GM12878 (cell line): ENCODE measurements around the gene ZNFX1. TPM values are rescaled to one million over a fixed set of nuclear protein-coding genes. Genes with fewer than 3 reads are reported as not detected.

Source experiments
- ATF2 ChIP-seq: IDR thresholded peaks from 2 replicates; pipeline ENCODE4 v1.6.1; 2012; ENCODE audit warnings: low read length, inconsistent platforms
- BACH1 ChIP-seq: fragments of 450-650 bp; IDR thresholded peaks from 2 replicates; pipeline ENCODE4 v1.6.1; 2017; ENCODE audit warnings: mild to moderate bottlenecking, borderline replicate concordance
- BMI1 ChIP-seq: fragments of 450-650 bp; IDR thresholded peaks from 2 replicates; pipeline ENCODE4 v1.6.1; 2016; ENCODE audit warnings: mild to moderate bottlenecking, moderate library complexity, borderline replicate concordance
- EED ChIP-seq: sonication (generic); IDR thresholded peaks from 2 replicates; pipeline ENCODE4 v1.6.1; 2016; ENCODE audit warnings: antibody characterized with exemption, low read depth
- HDAC6 ChIP-seq: fragments of 200-600 bp; sonication (generic); IDR thresholded peaks from one replicate; pipeline ENCODE4 v1.8.0; 2017; ENCODE audit warnings: antibody characterized with exemption; ENCODE audit not compliant: unreplicated experiment
- MYC ChIP-seq: IDR thresholded peaks from 2 replicates; pipeline ENCODE4 v1.6.1; 2011; ENCODE audit warnings: mild to moderate bottlenecking, low read length, moderate library complexity, inconsistent platforms; ENCODE audit not compliant: insufficient read depth, insufficient replicate concordance, insufficient read length, severe bottlenecking
- NFXL1 ChIP-seq: fragments of 450-650 bp; IDR thresholded peaks from 2 replicates; pipeline ENCODE4 v1.6.1; 2017; ENCODE audit warnings: antibody characterized with exemption, mild to moderate bottlenecking, borderline replicate concordance
- NR2C1 ChIP-seq: fragments of 450-650 bp; IDR thresholded peaks from 2 replicates; pipeline ENCODE4 v1.6.1; 2017; ENCODE audit warnings: antibody characterized with exemption, mild to moderate bottlenecking, moderate library complexity
- PAX5 ChIP-seq: IDR thresholded peaks from 2 replicates; pipeline ENCODE4 v1.6.1; 2011; ENCODE audit warnings: low read depth, low read length, borderline replicate concordance
- RB1 ChIP-seq: fragments of 450-650 bp; formaldehyde crosslinking; IDR thresholded peaks from 2 replicates; pipeline ENCODE4 v1.6.1; 2017; ENCODE audit warnings: mild to moderate bottlenecking, borderline replicate concordance
- TCF12 ChIP-seq: IDR thresholded peaks from 2 replicates; pipeline ENCODE4 v1.6.1; 2011; ENCODE audit warnings: low read depth, mild to moderate bottlenecking, low read length
- WRNIP1 ChIP-seq: IDR thresholded peaks from 2 replicates; pipeline ENCODE4 v1.6.1; 2011; ENCODE audit warnings: low read depth, low read length, improper control_type of control experiment, borderline replicate concordance
- ZBED1 ChIP-seq: IDR thresholded peaks from 2 replicates; pipeline ENCODE4 v1.6.1; 2016; ENCODE audit warnings: borderline replicate concordance
- ZNF24 ChIP-seq: fragments of 450-650 bp; IDR thresholded peaks from 2 replicates; pipeline ENCODE4 v1.6.1; 2017; ENCODE audit warnings: antibody characterized with exemption, mild to moderate bottlenecking
- ZNF687 ChIP-seq: fragments of 450-650 bp; IDR thresholded peaks from 2 replicates; pipeline ENCODE4 v1.6.1; 2017; ENCODE audit warnings: mild to moderate bottlenecking, moderate library complexity
- polyA plus RNA-seq, 11 experiments: library from polyadenylated mRNA; depleted of rRNA in 4 of 11; unstranded in 6 of 11; stranded (reverse) in 5 of 11; fragments of >200 nt; fragmentation: Nextera tagmentation in 4 of 11; fragmentation: Illumina TruSeq in 1 of 11; extraction: Ambion mirVana in 4 of 11; extraction: Trizol in 1 of 11; gene quantifications; 1 replicate in 1 of 11; 2 replicates in 10 of 11; pipeline versions ENCODE4 v1.2.1 to v1.2.3, GENCODE V29; 2011 to 2016; ENCODE audit warnings: inconsistent platforms in 2 of 11, missing spikeins in 2 of 11, low read depth in 1 of 11
- total RNA-seq, 4 experiments: library from RNA; depleted of rRNA in 3 of 4; stranded (reverse); fragments of >200 nt in 3 of 4; fragmentation: Illumina TruSeq in 1 of 4; extraction: Trizol in 1 of 4; gene quantifications; 2 replicates each; pipeline versions ENCODE4 v1.2.1 to v1.2.3, GENCODE V29; 2013 to 2021
- TF ChIP-seq, protein P1 (sequence below): IDR thresholded peaks from 2 replicates; pipeline ENCODE4 v1.6.1; 2012; ENCODE audit warnings: improper control_type of control experiment, low read depth, low read length; ENCODE audit not compliant: insufficient replicate concordance
- TF ChIP-seq, protein P2 (sequence below): fragments of 450-650 bp; IDR thresholded peaks from 2 replicates; pipeline ENCODE4 v1.6.1; 2017; ENCODE audit warnings: borderline replicate concordance

Gene ZNFX1
- total and polyA plus RNA-seq, 10 of the 15 experiments (the other 5 are each of a cell fraction or from before 2014, with no cell fraction given), result 7.4 to 31.5 (median 25.6) TPM

DNA sequence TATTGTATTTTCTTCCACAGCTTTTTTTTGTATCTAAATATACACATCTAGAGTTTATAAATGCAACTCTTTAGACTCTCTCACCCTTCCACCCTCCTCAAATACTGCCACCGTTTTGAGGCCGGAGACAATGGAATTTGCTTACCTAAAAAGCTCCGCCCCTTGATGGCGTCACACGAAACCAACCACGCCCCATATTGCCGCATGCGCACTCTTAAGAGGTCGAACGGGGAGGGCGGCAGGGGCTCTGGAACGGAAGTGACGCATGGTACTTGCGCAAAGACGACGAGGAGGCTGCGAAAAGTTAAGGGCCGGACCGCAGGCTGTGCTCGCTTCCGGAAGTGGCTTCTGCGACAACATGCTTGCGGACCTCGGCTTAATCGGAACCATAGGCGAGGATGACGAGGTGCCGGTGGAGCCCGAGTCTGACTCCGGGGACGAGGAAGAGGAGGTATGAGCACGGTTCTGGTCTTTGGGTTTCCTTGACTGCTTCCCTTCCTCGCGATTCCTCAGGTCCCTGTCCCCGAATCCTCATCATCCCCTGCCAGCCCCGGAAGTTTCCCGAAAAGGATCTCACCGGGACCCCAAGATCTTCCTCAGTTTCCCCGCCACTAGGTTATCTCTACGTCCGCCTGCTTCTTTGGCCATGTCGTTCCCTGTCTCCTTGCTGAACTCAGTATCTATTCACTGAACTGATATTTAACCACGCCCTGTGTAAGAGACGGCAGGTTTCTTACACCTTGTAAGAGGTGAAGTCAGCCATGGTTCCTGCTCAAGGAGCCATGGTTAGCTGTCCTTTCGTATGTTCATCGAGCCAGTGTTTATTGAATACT lies 58.5 kb downstream of the ZNFX1 start, which contains the start of gene DDX27 (continued):
- TF ChIP-seq, protein P1, sequence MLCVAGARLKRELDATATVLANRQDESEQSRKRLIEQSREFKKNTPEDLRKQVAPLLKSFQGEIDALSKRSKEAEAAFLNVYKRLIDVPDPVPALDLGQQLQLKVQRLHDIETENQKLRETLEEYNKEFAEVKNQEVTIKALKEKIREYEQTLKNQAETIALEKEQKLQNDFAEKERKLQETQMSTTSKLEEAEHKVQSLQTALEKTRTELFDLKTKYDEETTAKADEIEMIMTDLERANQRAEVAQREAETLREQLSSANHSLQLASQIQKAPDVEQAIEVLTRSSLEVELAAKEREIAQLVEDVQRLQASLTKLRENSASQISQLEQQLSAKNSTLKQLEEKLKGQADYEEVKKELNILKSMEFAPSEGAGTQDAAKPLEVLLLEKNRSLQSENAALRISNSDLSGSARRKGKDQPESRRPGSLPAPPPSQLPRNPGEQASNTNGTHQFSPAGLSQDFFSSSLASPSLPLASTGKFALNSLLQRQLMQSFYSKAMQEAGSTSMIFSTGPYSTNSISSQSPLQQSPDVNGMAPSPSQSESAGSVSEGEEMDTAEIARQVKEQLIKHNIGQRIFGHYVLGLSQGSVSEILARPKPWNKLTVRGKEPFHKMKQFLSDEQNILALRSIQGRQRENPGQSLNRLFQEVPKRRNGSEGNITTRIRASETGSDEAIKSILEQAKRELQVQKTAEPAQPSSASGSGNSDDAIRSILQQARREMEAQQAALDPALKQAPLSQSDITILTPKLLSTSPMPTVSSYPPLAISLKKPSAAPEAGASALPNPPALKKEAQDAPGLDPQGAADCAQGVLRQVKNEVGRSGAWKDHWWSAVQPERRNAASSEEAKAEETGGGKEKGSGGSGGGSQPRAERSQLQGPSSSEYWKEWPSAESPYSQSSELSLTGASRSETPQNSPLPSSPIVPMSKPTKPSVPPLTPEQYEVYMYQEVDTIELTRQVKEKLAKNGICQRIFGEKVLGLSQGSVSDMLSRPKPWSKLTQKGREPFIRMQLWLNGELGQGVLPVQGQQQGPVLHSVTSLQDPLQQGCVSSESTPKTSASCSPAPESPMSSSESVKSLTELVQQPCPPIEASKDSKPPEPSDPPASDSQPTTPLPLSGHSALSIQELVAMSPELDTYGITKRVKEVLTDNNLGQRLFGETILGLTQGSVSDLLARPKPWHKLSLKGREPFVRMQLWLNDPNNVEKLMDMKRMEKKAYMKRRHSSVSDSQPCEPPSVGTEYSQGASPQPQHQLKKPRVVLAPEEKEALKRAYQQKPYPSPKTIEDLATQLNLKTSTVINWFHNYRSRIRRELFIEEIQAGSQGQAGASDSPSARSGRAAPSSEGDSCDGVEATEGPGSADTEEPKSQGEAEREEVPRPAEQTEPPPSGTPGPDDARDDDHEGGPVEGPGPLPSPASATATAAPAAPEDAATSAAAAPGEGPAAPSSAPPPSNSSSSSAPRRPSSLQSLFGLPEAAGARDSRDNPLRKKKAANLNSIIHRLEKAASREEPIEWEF, result no peak
- TF ChIP-seq BMI1 (no peak), RB1 (peak; percentile 79; the same call in 1 of the 2 replicates), EED (no peak), ZNF24 (no peak), PAX5 (peak; percentile 54; the same call in 1 of the 2 replicates), NFXL1 (no peak), BACH1 (peak; percentile 35; the same call in 1 of the 2 replicates), ATF2 (no peak), ZNF687 (peak; percentile 73), NR2C1 (no peak), MYC (no peak), TCF12 (no peak), HDAC6 (no peak), WRNIP1 (peak; percentile 73; the same call in 1 of the 2 replicates), ZBED1 (no peak)
- TF ChIP-seq, protein P2, sequence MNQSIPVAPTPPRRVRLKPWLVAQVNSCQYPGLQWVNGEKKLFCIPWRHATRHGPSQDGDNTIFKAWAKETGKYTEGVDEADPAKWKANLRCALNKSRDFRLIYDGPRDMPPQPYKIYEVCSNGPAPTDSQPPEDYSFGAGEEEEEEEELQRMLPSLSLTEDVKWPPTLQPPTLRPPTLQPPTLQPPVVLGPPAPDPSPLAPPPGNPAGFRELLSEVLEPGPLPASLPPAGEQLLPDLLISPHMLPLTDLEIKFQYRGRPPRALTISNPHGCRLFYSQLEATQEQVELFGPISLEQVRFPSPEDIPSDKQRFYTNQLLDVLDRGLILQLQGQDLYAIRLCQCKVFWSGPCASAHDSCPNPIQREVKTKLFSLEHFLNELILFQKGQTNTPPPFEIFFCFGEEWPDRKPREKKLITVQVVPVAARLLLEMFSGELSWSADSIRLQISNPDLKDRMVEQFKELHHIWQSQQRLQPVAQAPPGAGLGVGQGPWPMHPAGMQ, result no peak
